GM12878 (cell line): ENCODE data around the gene ZDHHC1. TPM values are rescaled to one million over a fixed set of nuclear protein-coding genes. Genes with fewer than 3 reads are reported as not detected.

Source experiments
- ATAC-seq: fragments of 200-7000 bp; cut with Tn5 transposase; 3 replicates; pipeline ENCODE4 v1.9.1; 2020; ENCODE audit warnings: mild to moderate bottlenecking, moderate library complexity
- BruUV-seq: library from RNA; stranded (reverse); fragments of 400-500 nt; replicated peaks from 2 replicates; lab custom pipeline; 2021; lab: Mats Ljungman, UMichigan
- CTCF ChIA-PET: fragments of 300-600 bp; sonication (Branson Sonifier 250); formaldehyde crosslinking; extraction: SDS; loops from one replicate; lab custom pipeline; 2021; ENCODE audit warnings: inconsistent platforms; lab: Yijun Ruan, JAX
- POLR2A ChIA-PET: fragments of 350-600 bp; formaldehyde crosslinking; extraction: SDS; loops from one replicate; lab custom pipeline; 2021; ENCODE audit warnings: inconsistent platforms; lab: Charles Lee
- RAD21 ChIA-PET: fragments of 300-600 bp; sonication (Branson Sonifier 250); formaldehyde crosslinking; loops from one replicate; lab custom pipeline; 2023; ENCODE audit warnings: antibody characterized with exemption; ENCODE audit not compliant: unreplicated experiment; lab: Charles Lee
- SMC1A ChIA-PET: fragments of 300-600 bp; sonication (Branson Sonifier 250); formaldehyde crosslinking; loops from one replicate; lab custom pipeline; 2023; ENCODE audit not compliant: unreplicated experiment, uncharacterized antibody; lab: Charles Lee
- DNase-seq: peaks from one replicate; pipeline ENCODE4 v3.0.0-alpha.2; 2011; ENCODE audit warnings: low read depth, low spot score
- FAIRE-seq: peaks from 3 replicates; lab custom pipeline; 2011; peaks lifted over from hg19 to GRCh38; lab: Jason Lieb, UNC
- H2AFZ ChIP-seq: 2 replicates; pipeline ENCODE4 v1.6.0; 2011; ENCODE audit warnings: low read depth, low read length, control low read depth; ENCODE audit not compliant: control insufficient read depth
- H3K27ac ChIP-seq: 2 replicates; pipeline ENCODE4 v1.5.1; 2011; ENCODE audit warnings: control low read depth; ENCODE audit not compliant: control insufficient read depth, insufficient read depth
- H3K27me3 ChIP-seq, 2 experiments: replicated peaks in 1 of 2; 2 replicates each; pipeline versions ENCODE4 v1.6.0 to v1.6.1; 2011; ENCODE audit warnings: low read length in 1 of 2; ENCODE audit not compliant: control insufficient read depth in 2 of 2, insufficient read depth in 2 of 2
- H3K36me3 ChIP-seq, 2 experiments: 2 replicates each; pipeline ENCODE4 v1.5.1; 2011; ENCODE audit warnings: low read length in 1 of 2; ENCODE audit not compliant: control insufficient read depth in 2 of 2, insufficient read depth in 2 of 2
- H3K4me1 ChIP-seq: 2 replicates; pipeline ENCODE4 v1.6.1; 2011; ENCODE audit warnings: mild to moderate bottlenecking, low read length, moderate library complexity, mixed read lengths; ENCODE audit not compliant: control insufficient read depth, insufficient read depth
- H3K4me2 ChIP-seq: 2 replicates; pipeline ENCODE4 v1.6.0; 2011; ENCODE audit warnings: control low read depth; ENCODE audit not compliant: control insufficient read depth, insufficient read depth
- H3K4me3 ChIP-seq: fragments of 200-600 bp; sonication (generic); 2 replicates; pipeline ENCODE4 v1.5.1; 2016
- H3K79me2 ChIP-seq: 2 replicates; pipeline ENCODE4 v1.6.0; 2011; ENCODE audit warnings: low read length; ENCODE audit not compliant: control insufficient read depth, insufficient read depth
- H3K9ac ChIP-seq: 2 replicates; pipeline ENCODE4 v1.8.0; 2011; ENCODE audit warnings: low read length, control low read depth, mixed read lengths; ENCODE audit not compliant: control insufficient read depth, insufficient read depth
- H3K9me3 ChIP-seq: replicated peaks from 3 replicates; pipeline ENCODE4 v1.5.1; 2011; ENCODE audit warnings: mild to moderate bottlenecking, low read length; ENCODE audit not compliant: control insufficient read depth, insufficient read depth
- H4K20me1 ChIP-seq: 2 replicates; pipeline ENCODE4 v1.6.0; 2011; ENCODE audit not compliant: control insufficient read depth, insufficient read depth
- FOXM1 ChIP-seq: IDR thresholded peaks from 2 replicates; pipeline ENCODE4 v1.6.1; 2012; ENCODE audit warnings: low read depth, mild to moderate bottlenecking, inconsistent platforms, low read length, moderate library complexity
- MAX ChIP-seq: IDR thresholded peaks from 2 replicates; pipeline ENCODE4 v1.6.1; 2012; ENCODE audit warnings: low read depth, low read length, improper control_type of control experiment
- MLLT1 ChIP-seq: fragments of 450-650 bp; IDR thresholded peaks from 2 replicates; pipeline ENCODE4 v1.6.1; 2016; ENCODE audit warnings: mild to moderate bottlenecking
- NR2C1 ChIP-seq: fragments of 450-650 bp; IDR thresholded peaks from 2 replicates; pipeline ENCODE4 v1.6.1; 2017; ENCODE audit warnings: antibody characterized with exemption, mild to moderate bottlenecking, moderate library complexity
- NR2C2 ChIP-seq: IDR thresholded peaks from 2 replicates; pipeline ENCODE4 v1.6.1; 2011; ENCODE audit warnings: borderline replicate concordance, low read depth; ENCODE audit not compliant: control insufficient read depth, insufficient read length
- POU2F2 ChIP-seq: IDR thresholded peaks from 3 replicates; pipeline ENCODE4 v1.6.1; 2011; ENCODE audit warnings: low read depth, mild to moderate bottlenecking, low read length, borderline replicate concordance
- ZNF274 ChIP-seq: IDR thresholded peaks from one replicate; pipeline ENCODE4 v1.8.0; 2011; ENCODE audit not compliant: insufficient read length, insufficient read depth
- WGBS: methylation state at CpG from one replicate; pipeline ENCODE4 v1.1.6; 2016; ENCODE audit warnings: low lambda C conversion rate; ENCODE audit not compliant: insufficient replicate concordance, insufficient coverage; ENCODE audit errors: missing lambda C conversion rate; 5-methylcytosine and 5-hydroxymethylcytosine counted together
- in situ Hi-C: fragments of 300-500 bp; cut with MboI; formaldehyde crosslinking; loops from 9 replicates; pipeline ENCODE4 v1.14.3; 2018; ENCODE audit warnings: mixed read lengths
- intact Hi-C: fragments of 100-400 bp; cut with micrococcal nuclease; formaldehyde crosslinking; loops from one replicate; pipeline ENCODE4 v1.14.2; 2022; ENCODE audit not compliant: unreplicated experiment
- polyA plus RNA-seq, 11 experiments: library from polyadenylated mRNA; depleted of rRNA in 4 of 11; unstranded in 6 of 11; stranded (reverse) in 5 of 11; fragments of >200 nt; fragmentation: Nextera tagmentation in 4 of 11; fragmentation: Illumina TruSeq in 1 of 11; extraction: Ambion mirVana in 4 of 11; extraction: Trizol in 1 of 11; gene quantifications; 1 replicate in 1 of 11; 2 replicates in 10 of 11; pipeline versions ENCODE4 v1.2.1 to v1.2.3, GENCODE V29; 2011 to 2016; ENCODE audit warnings: inconsistent platforms in 2 of 11, missing spikeins in 2 of 11, low read depth in 1 of 11
- total RNA-seq, 4 experiments: library from RNA; depleted of rRNA in 3 of 4; stranded (reverse); fragments of >200 nt in 3 of 4; fragmentation: Illumina TruSeq in 1 of 4; extraction: Trizol in 1 of 4; gene quantifications; 2 replicates each; pipeline versions ENCODE4 v1.2.1 to v1.2.3, GENCODE V29; 2013 to 2021

The ZDHHC1 gene
- total and polyA plus RNA-seq, 10 of the 15 experiments (the other 5 are each of a cell fraction or from before 2014, with no cell fraction given): 0.07 to 1.2 (median 0.66) TPM; not detected in 2

- no peak overlapping the region for H3K9ac ChIP-seq
- CTCF ChIA-PET: interaction anchor here (0.5 to 1.6 kb wide), 10 partner anchors 11 to 165 kb away, joined by 3 to 6 read pairs (median 4); no protein-coding TSS in a partner anchor
- H3K4me3 ChIP-seq: no peak overlapping the region
- POLR2A ChIA-PET: interaction anchor here (0.6 kb wide), 1 partner anchor 340 kb away, joined by 6 read pairs; no protein-coding TSS in a partner anchor
- no peaks in the 10 kb centered on the region for H3K79me2 ChIP-seq
- DNase-seq (no peak), FAIRE-seq (no peak), ATAC-seq (no peak)
- no peaks in the 10 kb centered on the region for H3K27me3 ChIP-seq
- H4K20me1 ChIP-seq: no peaks in the 10 kb centered on the region
- H3K9me3 ChIP-seq: no peaks in the 10 kb centered on the region
- SMC1A ChIA-PET: interaction anchor here (1.1 to 1.4 kb wide), 3 partner anchors 15 to 36 kb away, joined by 3 read pairs; no protein-coding TSS in a partner anchor
- 0% methylated on average over 1 of the region's 1 CpG for WGBS
- H3K27ac ChIP-seq: no peak overlapping the region
- no TSS peak for BruUV-seq
- in situ Hi-C loops (no loop called here), intact Hi-C loops (no loop called here)
- RAD21 ChIA-PET: interaction anchor here (0.6 to 1.1 kb wide), 3 partner anchors 49 to 118 kb away, joined by 3 to 4 read pairs (median 3); no protein-coding TSS in a partner anchor
- H2AFZ ChIP-seq: no peak overlapping the region
- no peaks in the 10 kb centered on the region for H3K4me1 ChIP-seq
- TF ChIP-seq NR2C1 (no peak), FOXM1 (no peak), POU2F2 (no peak), MAX (no peak), NR2C2 (no peak), MLLT1 (no peak), ZNF274 (no peak)
- no peak overlapping the region for H3K4me2 ChIP-seq
- H3K36me3 ChIP-seq: no peaks in the 10 kb centered on the region
Measured at GRCh38 chr16:67350324-67350723, 66.0 kb downstream of the ZDHHC1 start.
